IMR-90 (cell line): ENCODE measurements around the gene PHF21B.

Experiments used
- CTCF ChIP-seq: conservative IDR thresholded peaks from 2 replicates; pipeline ENCODE4 v1.5.1; 2012; ENCODE audit warnings: mild to moderate bottlenecking, low read depth, low read length, improper control_type of control experiment
- MXI1 ChIP-seq: IDR thresholded peaks from 2 replicates; pipeline ENCODE4 v1.6.1; 2012; ENCODE audit warnings: low read depth, mild to moderate bottlenecking, low read length, moderate library complexity, borderline replicate concordance
- RAD21 ChIP-seq: IDR thresholded peaks from 2 replicates; pipeline ENCODE4 v1.6.1; 2012; ENCODE audit warnings: low read length, improper control_type of control experiment
- SMC3 ChIP-seq: fragments of 150-350 bp; IDR thresholded peaks from 2 replicates; pipeline ENCODE4 v1.6.1; 2016; ENCODE audit warnings: low read depth, mild to moderate bottlenecking, antibody characterized with exemption, low read length, moderate library complexity

GRCh38 chr22:44909241-44909640, 100.6 kb downstream of the PHF21B start:
- TF ChIP-seq CTCF (no peak), SMC3 (no peak), MXI1 (no peak), RAD21 (no peak)
